ENCODE results near the gene DBNDD1.

Gene DBNDD1

GRCh38 chr16:90032674-90033331, 13.5 kb upstream of the DBNDD1 start:
- no peak for TF ChIP-seq CTCF (IDR thresholded peaks at IDR 0.05)

DNA sequence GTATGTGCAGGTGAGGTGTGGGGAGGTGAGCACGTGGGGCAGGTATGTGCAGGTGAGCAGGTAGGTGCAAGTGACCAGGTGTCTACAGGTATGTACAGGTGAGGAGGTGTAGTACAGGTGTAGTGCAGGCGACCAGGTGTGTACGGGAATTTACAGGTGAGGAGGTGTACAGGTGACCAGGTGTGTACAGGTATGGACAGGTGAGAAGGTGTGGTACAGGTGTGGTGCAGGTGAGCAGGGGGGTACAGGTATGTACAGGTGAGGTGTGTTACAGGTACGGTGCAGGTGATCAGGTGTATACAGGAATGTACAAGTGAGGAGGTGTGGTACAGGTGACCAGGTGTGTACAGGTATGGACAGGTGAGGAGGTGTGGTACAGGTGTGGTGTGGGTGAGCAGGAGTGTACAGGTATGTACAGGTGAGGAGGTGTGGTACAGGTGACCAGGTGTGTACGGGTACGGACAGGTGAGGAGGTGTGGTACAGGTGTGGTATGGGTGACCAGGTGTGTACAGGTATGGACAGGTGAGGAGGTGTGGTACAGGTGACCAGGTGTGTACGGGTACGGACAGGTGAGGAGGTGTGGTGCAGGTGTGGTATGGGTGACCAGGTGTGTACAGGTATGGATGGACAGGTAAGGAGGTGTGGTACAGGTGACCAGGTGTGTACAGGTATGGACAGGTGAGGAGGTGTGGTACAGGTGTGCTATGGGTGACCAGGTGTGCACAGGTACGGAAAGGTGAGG, 12.8 kb upstream of the DBNDD1 start:
- no peak for TF ChIP-seq CTCF (IDR thresholded peaks at IDR 0.05)

DNA sequence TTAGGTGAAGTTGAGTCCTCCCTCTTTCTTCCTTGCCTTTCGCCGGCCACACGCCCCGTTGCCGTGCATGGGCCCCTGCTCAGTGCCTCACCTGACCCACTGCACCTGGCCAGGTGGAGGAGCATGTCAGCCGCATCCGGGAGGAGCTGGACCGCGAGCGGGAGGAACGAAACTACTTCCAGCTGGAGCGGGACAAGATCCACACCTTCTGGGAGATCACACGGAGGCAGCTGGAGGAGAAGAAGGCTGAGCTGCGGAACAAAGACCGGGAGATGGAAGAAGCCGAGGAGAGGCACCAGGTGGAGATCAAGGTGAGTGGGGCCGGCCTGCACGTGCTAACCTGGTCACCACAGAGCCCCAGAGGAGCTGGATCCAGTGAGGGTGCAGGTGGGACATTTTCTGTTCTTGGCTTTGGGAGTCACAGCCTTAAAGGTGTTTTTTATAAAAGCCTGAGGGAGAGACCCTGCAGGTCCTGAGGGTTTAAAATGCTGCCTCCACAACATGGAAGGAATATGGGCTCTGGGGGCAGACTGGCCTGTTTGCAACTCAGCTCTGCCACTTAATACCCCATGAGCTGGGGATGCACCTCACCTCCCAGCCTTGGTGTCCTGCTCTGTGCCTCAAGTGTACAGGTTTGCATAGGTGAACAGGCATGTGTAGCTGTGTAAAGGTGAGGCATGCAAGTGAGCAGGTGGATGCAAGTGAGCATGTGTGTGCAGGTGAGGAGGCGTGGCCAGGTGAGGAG, 12.1 kb upstream of the DBNDD1 start:
- TF ChIP-seq CTCF (IDR thresholded peaks at IDR 0.05), result no peak

GRCh38 chr16:90028985-90029384, 9.7 kb upstream of the DBNDD1 start:
- no peak for TF ChIP-seq CTCF (IDR thresholded peaks at IDR 0.05)

- TF ChIP-seq CTCF (IDR thresholded peaks at IDR 0.05), result no peak
These were observed 8.4 kb upstream of the DBNDD1 start for GRCh38 chr16:90027611-90028010.

DNA sequence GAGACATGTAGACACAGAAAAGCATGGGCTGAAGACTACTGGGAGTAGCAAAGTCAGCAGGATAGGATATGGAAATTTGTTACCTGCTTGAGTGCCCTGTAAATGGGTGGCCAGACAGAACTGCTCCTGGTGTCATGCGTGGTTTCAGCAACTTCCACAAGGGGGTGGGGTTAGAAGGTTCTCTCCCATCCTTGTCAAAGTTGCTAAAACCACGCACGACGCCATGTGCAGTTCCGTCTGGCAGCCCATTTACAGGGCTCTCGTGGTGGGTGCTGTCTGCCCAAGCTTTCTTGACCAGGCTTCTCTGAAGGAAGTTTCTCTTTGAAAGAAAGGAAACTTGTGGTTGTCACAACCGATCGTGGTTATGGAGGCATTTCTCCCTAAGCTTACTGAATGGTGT, 6.9 kb upstream of the DBNDD1 start:
- TF ChIP-seq CTCF (IDR thresholded peaks at IDR 0.05), result no peak

DNA sequence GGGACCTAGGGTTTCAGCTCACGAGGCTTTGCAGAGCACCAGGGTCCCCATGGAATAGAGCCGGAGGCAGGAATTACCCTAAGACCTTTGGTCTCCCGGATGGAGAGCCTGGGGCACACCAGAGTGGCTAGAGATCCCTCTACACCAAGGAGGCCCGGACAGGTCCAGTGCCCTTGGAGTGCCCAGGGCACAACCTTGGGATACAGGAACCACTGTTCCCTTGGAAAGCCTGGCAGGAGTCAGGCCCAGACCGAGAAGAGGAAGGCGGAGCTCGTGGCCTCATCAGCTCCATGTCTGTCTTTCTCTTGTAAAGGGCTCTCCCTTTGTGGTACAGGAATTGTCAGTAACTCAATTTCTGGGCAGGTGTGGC, 3.8 kb upstream of the DBNDD1 start:
- no peak for TF ChIP-seq CTCF (IDR thresholded peaks at IDR 0.05)

All from LNCAP (cell line).